Chondrocyte (in vitro differentiated cells): Measurements from ENCODE around the gene TCF4. TPM values are rescaled to one million over a fixed set of nuclear protein-coding genes. Genes with fewer than 3 reads are reported as not detected.

Source experiments
- DNase-seq: peaks from one replicate; pipeline ENCODE4 v3.0.0; 2021; ENCODE audit warnings: mixed read lengths, low spot score
- H3K27ac Mint-ChIP-seq: one replicate; pipeline ENCODE4 v1.8.0; 2021; ENCODE audit warnings: mild to moderate bottlenecking, moderate library complexity, mixed read lengths; ENCODE audit not compliant: unreplicated experiment
- H3K27me3 Mint-ChIP-seq: 2 replicates; pipeline ENCODE4 v1.8.0; 2021; ENCODE audit warnings: low read depth, mixed read lengths
- H3K36me3 Mint-ChIP-seq: 2 replicates; pipeline ENCODE4 v1.8.0; 2021; ENCODE audit warnings: low read depth, mixed read lengths
- H3K4me1 Mint-ChIP-seq: 2 replicates; pipeline ENCODE4 v1.8.0; 2021; ENCODE audit warnings: low read depth, mild to moderate bottlenecking, mixed read lengths
- H3K4me3 Mint-ChIP-seq: one replicate; pipeline ENCODE4 v1.8.0; 2021; ENCODE audit warnings: mild to moderate bottlenecking, moderate library complexity, mixed read lengths; ENCODE audit not compliant: unreplicated experiment
- H3K9me3 Mint-ChIP-seq: 2 replicates; pipeline ENCODE4 v1.8.0; 2021; ENCODE audit warnings: low read depth, mixed read lengths
- total RNA-seq: library from RNA; stranded (reverse); gene quantifications from 3 replicates; pipeline ENCODE4 v1.2.1, GENCODE V29; 2021
- TF ChIP-seq, protein P1 (sequence below): fragments of 200-600 bp; sonication (generic); IDR thresholded peaks from 2 replicates; pipeline ENCODE4 v1.5.0; 2021; ENCODE audit warnings: antibody characterized with exemption, mild to moderate bottlenecking, moderate library complexity

Gene TCF4
- total RNA-seq, 1 donor from 2014 or later, result 36.8 TPM

DNA sequence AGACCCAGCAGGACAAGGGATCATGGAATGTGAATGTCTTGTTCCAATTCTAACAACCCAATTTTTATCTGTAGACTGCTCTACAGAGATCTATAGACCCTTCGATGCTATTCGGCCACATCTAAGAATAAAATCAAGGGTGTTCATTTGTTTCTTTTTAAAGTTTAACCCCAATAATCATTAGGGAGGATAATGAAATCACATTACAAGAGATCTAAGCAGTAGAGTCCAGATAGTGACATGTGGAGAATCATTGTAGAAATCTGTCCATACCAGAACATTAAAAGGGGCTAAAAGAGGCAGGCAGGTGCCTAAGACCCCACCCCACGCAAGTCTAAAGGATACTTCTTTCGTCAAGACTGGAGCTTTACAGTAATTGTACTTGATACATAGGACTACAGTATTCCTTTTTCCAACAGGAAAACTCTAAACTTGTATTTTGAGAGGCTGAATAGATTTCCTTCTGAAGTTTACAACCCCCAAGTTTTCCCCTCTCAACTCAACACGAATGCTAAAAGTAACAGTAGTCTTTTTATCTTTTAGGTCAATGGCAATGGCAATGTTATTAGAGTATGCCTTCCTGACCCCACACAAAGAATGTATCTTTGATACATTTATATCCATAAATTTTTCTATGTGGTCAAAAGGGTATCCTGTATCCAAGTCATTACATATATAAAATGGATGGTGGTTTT, 183.7 kb downstream of the TCF4 start:
- H3K4me1 Mint-ChIP-seq, result peaks cover 65% of the 10 kb centered on the region
- H3K27me3 Mint-ChIP-seq, result no peaks in the 10 kb centered on the region
- TF ChIP-seq, protein P1, sequence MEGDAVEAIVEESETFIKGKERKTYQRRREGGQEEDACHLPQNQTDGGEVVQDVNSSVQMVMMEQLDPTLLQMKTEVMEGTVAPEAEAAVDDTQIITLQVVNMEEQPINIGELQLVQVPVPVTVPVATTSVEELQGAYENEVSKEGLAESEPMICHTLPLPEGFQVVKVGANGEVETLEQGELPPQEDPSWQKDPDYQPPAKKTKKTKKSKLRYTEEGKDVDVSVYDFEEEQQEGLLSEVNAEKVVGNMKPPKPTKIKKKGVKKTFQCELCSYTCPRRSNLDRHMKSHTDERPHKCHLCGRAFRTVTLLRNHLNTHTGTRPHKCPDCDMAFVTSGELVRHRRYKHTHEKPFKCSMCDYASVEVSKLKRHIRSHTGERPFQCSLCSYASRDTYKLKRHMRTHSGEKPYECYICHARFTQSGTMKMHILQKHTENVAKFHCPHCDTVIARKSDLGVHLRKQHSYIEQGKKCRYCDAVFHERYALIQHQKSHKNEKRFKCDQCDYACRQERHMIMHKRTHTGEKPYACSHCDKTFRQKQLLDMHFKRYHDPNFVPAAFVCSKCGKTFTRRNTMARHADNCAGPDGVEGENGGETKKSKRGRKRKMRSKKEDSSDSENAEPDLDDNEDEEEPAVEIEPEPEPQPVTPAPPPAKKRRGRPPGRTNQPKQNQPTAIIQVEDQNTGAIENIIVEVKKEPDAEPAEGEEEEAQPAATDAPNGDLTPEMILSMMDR, result no peak
- DNase-seq, result no peak
- no peaks in the 10 kb centered on the region for H3K36me3 Mint-ChIP-seq
- no peak overlapping the region for H3K27ac Mint-ChIP-seq
- no peaks in the 10 kb centered on the region for H3K9me3 Mint-ChIP-seq
- no peak overlapping the region for H3K4me3 Mint-ChIP-seq

DNA sequence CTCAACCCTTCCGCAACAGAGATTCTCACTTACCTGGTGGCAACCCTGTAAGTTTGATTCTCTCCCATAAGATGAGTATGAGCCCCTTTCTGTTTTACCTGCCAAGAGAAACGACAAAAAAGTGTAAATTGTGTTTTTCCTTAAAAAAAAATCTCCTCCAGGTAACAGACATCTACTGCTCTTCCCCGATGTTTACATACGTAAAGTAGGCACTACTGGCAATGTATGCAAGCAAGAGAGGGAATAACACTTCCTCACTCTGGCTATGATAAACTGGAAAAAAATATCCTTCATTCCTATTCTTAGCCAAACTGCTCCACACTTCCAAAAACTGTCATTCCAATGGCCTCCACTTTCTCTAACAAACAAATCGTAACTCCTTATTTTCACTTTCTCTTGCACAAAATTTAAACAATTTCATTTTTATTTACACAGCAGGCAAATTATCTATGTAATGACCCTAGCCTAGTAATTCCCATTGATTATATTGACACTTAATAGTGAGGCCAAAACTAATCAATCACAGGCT, 184.5 kb downstream of the TCF4 start:
- no peak for DNase-seq
- no peak overlapping the region for H3K4me3 Mint-ChIP-seq
- peaks cover 67% of the 10 kb centered on the region for H3K4me1 Mint-ChIP-seq
- TF ChIP-seq, protein P1, result no peak
- H3K9me3 Mint-ChIP-seq, result no peaks in the 10 kb centered on the region
- no peaks in the 10 kb centered on the region for H3K27me3 Mint-ChIP-seq
- no peaks in the 10 kb centered on the region for H3K36me3 Mint-ChIP-seq
- peak overlapping the region; percentile 92 for H3K27ac Mint-ChIP-seq

DNA sequence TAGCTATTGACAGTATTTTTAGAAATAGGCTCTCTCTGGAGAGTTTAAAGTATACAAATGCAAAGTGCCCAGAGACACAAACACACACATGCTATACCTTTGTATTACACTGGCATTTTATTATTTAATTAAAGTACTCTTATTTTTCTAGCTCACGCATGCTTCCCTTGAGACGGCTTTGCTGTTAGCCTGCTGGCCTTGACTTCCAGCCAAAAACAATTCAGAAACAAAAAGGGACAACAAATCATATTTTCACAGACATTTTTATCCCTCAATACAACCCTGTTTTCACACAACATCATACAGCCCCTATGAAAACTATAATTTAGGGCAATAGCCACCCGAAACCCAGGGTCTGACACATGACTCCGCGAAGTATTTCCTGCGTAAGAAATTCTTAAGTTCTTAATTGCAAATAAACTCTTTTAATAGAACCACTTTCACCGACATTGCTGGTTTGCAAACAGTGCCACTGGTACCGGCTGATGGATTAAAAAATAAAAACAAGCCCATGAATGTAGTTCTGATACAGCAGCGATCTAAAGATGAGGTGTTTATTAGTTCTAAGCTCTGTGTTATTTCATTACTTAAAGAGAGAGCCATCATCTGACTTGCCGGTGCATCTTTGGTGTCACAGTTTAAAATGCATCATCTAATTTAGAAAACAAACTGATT, 185.1 kb downstream of the TCF4 start:
- no peak for DNase-seq
- peaks cover 67% of the 10 kb centered on the region for H3K4me1 Mint-ChIP-seq
- TF ChIP-seq, protein P1, result no peak
- no peaks in the 10 kb centered on the region for H3K27me3 Mint-ChIP-seq
- peak overlapping the region; percentile 92 for H3K27ac Mint-ChIP-seq
- no peaks in the 10 kb centered on the region for H3K36me3 Mint-ChIP-seq
- H3K4me3 Mint-ChIP-seq, result peak overlapping the region; percentile 68
- H3K9me3 Mint-ChIP-seq, result no peaks in the 10 kb centered on the region

DNA sequence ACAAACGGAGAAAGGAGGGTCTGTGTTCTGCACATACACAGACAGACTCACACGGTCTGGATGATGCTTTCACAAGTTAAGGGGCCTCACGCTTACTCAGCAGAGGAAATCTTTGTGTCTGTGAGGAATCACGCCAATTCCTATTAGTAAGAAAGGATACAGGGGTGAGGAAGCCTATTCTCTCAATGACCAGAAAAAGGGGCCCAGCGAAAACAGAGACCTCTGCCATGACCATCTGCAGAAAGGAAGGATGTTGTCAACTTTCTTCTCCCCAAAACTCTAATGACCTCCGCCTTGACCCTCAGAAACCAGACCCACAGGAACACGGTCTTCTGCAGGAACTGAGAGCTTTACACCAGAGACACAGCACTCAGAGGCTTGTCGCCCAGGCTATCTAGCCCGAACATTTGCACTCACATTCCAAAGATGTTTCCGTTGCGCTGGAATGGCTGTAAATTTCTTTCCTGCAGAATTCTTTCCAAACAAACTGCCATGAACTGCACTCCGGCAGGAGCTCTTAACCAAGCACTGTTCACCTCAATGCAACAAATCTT, 186.3 kb downstream of the TCF4 start:
- DNase-seq, result no peak
- Mint-ChIP-seq H3K36me3 (no peaks in the 10 kb centered on the region), H3K27ac (peak overlapping the region; percentile 95), H3K27me3 (no peaks in the 10 kb centered on the region), H3K4me1 (peaks cover 72% of the 10 kb centered on the region), H3K9me3 (no peaks in the 10 kb centered on the region), H3K4me3 (peak overlapping the region; percentile 68)
- TF ChIP-seq, protein P1, result no peak
